Ramos (cell line): Measurements from ENCODE around the gene ARHGDIB.

ENCODE experiments used
- in situ Hi-C: fragments of 300-500 bp; cut with MboI; formaldehyde crosslinking; loops from one replicate; pipeline ENCODE4 v1.14.3; 2022; ENCODE audit warnings: low sequenced_read_pairs; ENCODE audit not compliant: unreplicated experiment

The ARHGDIB gene

DNA sequence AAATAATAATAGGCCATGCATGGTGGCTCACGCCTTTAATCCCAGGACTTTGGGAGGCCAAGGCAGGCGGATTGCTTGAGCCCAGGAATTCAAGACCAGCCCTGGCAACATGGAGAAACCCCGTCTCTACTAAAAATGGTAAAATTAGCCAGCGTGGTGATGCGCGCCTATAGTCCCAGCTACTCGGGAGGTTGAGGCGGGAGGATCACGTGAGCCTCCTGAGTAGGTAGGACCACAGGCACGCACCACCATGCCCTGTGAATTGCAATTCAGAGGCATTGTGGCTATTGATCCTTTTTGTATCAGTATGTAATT lies 2.3 kb downstream of the ARHGDIB start:
- in situ Hi-C loops: loop anchor here (25.0 kb wide), 1 partner anchor 697 kb away; no protein-coding TSS in a partner anchor

DNA sequence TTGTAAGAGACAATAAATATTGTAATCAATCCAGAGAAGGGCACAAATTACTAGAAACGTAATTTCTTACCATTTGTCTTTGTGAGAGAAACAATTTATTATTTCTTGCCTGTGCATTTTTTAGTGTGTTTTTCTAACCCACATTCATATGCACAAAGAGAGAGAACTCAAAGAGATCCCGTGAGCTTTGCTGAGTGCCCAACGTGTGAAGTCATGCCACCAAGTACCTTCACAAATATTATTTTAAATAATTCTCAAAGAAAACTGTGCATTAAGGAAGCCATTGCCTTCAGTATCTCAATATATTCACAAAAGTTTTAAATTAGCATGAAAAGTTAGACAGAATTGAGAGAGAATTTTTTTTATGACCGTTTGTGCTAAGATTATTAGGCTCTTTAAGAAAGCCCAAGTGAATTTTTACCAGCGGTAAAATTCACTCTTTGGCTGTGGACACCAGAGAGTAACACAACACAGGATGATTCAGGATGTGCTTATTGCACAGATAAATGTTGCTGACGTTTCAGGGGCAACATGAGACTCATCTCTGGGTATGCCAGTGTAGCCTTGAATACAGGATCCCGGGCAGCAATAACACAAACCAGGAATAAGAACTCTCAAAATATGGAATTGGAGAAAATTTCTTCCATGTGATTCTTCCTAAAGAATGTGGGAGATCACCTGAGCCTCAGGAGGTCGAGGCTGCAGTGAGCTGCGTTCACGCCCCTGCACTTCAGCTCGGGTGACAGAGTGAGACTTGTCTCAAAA lies 2.9 kb downstream of the ARHGDIB start:
- in situ Hi-C loops: loop anchor here (25.0 kb wide), 1 partner anchor 696 kb away; no protein-coding TSS in a partner anchor

DNA sequence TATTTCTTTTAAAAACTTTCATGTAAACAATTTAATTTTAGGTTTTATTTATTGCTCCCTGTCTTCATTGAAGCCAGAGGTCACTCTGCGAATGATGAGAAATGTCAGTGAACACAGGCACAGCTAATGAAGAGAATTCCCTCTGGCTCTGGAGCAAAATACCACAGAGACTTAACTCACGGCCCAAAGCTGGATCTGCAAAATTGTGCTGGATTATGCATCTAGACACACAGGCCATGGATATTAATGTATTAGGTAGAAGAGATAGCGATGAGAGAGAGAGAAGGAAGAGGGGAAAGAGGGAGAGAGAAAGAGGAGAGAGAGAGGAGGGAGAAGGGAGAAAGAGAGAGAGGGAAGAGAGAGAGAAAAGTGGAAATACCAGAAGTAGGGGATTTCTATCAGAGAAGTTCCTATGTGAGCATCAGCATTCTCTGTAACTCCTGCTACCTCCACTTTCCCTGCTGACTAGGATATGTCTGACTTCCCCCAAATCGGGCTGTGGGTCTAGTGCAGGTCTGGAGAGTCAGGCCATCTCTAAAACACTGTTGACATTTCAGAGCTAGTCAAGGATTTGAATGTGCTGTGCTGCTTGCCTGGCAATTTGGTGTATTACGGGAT lies 3.7 kb downstream of the ARHGDIB start:
- in situ Hi-C loops: loop anchor here (25.0 kb wide), 1 partner anchor 695 kb away; no protein-coding TSS in a partner anchor

DNA sequence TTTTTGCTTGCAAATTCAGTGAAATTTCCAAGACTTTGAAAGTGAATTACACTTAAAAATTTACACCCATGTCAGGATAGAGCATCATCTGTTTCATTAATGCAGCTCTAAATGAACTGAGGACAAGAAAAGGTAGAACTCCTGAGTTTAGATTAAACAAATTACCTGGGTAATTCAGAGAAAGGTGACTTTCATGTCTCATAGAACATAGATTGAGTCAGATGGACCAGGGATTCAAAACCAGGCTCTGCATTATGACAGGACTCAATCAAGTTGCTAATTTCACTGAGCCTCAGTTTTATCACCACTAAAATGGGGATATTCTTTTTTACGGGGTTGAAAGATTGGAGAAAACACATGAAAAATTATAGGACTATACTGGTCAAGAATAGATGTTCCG lies 4.5 kb downstream of the ARHGDIB start:
- in situ Hi-C loops: loop anchor here (25.0 kb wide), 1 partner anchor 695 kb away; no protein-coding TSS in a partner anchor

DNA sequence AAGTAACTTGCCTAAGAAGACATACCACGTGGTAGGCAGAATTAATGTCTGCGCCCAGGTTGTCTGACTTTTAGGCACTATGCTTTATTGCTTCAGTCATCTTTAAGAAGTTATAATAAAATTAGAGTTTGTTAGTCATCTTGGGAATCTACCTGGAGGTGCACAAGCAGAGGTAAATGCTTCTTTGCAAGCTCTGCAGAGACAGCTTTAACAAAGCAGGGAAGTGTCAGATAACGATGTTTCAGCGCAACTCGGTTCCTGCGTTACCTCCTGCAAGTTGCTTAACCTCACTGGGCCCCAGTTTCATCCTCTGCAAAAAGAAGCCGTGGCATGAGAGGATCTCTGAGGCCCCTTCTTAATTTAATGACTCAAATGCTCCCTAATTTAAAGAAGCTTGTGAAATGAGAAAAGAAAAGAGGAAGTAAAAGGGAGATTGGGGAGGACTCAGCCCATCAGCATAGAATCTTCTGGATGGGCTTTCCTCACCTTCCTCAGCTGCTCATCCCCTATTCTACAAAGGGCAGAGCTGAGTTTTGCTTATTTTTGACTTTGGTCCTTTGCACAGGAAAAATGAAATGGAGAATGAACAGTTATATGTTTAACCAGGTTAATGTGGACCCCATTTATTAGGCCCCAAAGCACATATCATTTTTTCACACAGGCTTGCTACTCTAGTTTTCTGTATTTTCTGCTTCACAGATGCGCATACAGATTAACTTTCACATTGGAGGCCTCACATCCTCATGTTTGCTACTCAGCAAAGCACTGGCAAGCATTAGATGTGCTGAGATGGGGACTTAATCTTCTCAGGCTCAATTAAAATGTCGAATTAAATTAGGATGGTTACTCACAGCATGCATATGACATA lies 5.1 kb downstream of the ARHGDIB start:
- in situ Hi-C loops: loop anchor here (25.0 kb wide), 1 partner anchor 694 kb away; no protein-coding TSS in a partner anchor

DNA sequence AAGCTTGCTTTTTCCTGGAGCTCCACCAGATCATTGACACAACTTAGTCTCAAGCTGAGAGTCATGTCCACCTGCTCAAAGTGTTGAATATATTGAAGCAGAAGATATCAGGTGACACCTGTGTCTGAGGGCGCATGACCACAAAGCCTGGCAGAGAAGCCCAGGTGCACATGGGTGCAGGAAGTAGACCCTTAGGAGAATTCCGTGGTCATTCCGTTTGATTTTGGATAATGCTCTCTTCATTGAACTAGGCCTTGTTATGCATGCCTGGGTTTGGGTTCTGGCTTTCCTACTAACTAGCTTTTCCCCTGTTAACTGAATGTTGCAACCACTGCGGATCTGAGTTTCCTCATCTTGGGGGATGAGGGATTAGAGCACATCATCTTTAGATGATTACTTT lies 7.1 kb downstream of the ARHGDIB start:
- in situ Hi-C loops: loop anchor here (25.0 kb wide), 1 partner anchor 692 kb away; no protein-coding TSS in a partner anchor

DNA sequence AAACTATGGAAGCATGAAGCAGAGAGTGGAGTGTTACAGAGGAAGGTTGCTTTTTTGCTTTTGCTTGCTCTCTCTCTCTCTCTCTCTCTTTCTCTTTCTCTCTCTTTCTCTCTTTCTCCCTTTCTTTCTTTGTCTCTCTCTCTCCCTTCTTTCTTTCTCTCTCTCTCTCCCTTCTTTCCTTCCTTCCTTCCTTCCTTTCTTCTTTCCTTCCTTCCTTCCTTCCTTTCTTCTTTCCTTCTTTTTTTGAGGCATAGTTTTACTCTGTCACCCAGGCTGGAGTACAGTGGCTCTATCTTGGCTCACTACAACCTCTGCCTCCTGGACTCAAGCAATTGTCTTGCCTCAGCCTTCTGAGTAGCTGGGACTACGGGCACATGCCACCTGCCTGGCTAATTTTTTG lies 7.6 kb downstream of the ARHGDIB start:
- in situ Hi-C loops: loop anchor here (25.0 kb wide), 1 partner anchor 691 kb away; no protein-coding TSS in a partner anchor

DNA sequence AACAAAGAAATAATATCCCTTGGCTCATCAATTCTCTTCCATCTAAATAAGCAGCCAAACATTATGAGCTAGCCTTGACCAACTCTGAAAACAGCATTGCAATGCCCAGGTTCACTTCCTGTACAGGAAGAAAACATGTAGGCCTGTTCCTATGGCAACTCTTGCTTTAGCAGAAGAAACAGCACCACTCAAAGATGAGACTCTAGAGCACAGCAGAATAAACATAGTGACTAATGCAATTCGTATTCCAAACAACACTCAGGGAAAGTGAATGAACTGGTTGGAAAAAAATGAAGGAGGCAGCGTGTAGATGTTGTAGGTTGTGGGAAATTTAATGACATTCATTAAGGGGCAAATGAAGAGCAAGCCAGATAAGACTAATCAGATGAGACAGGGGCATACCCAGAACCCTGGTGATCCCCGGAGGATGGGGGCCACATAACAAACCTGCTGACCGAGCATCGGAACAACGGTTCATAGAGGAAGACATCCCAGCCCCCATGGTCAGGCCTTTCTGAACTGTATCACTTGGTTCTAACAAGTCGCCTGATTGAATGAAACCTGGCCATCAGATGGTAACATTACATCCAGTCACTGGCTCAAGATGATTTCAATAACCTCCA lies 9.0 kb downstream of the ARHGDIB start:
- in situ Hi-C loops: loop anchor here (25.0 kb wide), 1 partner anchor 690 kb away; no protein-coding TSS in a partner anchor

DNA sequence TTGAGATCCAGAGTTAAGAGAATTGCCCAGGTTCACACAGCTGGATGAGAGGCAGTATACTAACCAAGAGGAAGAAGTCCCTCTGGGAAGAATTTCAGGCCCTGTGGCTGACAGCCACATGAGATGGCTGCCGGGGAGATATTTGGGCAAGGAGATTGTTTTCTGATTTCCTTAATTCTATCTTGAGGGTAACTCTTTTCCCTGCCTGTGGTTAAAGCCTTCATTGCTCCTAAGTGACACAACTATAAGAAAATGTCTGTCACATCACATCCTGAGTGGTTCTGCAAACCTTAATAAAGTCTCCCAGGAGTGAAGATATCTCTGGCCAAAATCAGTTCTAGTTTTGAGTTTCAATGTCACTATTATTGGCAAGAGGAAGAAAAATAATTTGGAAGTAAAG lies 9.6 kb downstream of the ARHGDIB start:
- in situ Hi-C loops: loop anchor here (25.0 kb wide), 1 partner anchor 690 kb away; no protein-coding TSS in a partner anchor

DNA sequence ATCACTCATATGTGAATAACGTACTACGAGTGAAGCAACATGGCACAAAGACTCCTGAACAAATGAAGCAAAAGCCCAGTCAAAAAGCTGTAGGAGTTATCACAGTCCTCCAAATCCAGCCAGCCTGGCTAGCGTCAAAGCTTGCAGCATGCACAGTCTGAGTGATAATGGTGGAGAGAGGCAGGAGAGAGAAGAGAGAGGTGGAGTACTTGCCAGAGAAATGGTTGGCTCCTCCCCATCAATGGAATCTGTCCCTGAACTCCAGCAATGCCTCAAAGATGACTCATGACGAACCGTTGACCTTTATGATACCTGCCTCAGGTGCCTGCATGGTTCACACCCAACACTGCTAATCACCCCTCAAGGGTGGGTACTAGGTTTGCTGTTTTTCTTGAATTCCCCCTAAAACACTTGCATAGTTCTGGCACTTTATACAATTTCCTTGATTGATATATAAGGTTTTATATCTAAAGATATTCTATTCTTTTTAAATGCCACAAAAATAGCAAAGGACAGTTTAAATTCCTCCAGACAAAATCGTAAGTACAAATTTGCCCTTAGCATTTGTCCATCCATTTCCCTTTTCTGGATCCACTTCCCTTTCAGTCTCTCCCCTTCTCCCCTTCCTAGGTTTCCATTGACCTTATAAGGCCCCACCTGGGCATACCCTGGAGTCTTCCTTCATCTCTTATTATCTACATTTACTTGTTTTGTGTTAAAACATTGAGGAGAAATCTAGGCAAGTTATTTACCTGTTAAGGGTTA lies 10.2 kb downstream of the ARHGDIB start:
- in situ Hi-C loops: loop anchor here (25.0 kb wide), 1 partner anchor 689 kb away; no protein-coding TSS in a partner anchor

DNA sequence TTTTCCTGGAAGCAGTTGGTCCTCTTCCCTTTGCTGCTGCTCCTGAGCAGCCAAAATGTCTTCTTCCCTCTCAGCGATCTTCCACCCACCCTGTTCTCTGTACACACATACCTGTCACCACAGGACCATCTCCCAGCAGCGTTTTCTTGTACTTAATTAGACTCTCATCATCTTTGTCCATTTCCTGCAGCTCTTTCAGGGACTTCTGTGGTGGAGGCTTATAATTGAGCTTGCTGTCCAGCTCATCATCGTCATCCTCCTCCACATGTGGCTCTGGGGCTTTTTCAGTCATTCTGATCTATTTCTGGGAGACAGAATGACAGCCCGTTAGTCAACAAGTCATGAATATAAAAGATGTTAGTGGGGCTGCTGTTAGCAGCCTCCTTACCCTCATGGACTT lies 11.0 kb downstream of the ARHGDIB start:
- in situ Hi-C loops: loop anchor here (25.0 kb wide), 1 partner anchor 688 kb away; no protein-coding TSS in a partner anchor

DNA sequence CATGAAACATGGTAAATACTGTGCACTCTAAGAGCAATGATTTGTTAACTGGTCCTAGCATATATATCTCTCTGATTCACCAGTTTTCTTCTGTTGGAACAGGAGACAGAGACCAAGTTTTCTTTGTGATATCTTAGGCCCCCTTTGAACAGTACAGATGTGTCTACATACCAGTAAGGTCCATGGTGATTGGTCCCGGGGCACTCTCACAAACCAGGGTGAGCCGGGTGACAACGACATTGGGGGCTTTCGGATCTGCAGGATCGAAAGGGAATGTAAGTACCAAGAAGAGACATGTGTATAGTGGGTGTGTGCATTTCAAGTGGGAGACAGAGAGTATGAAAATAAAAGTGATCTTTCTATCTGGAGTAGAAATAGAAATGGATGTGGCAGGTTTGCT lies 11.8 kb downstream of the ARHGDIB start:
- in situ Hi-C loops: loop anchor here (25.0 kb wide), 1 partner anchor 687 kb away; no protein-coding TSS in a partner anchor

DNA sequence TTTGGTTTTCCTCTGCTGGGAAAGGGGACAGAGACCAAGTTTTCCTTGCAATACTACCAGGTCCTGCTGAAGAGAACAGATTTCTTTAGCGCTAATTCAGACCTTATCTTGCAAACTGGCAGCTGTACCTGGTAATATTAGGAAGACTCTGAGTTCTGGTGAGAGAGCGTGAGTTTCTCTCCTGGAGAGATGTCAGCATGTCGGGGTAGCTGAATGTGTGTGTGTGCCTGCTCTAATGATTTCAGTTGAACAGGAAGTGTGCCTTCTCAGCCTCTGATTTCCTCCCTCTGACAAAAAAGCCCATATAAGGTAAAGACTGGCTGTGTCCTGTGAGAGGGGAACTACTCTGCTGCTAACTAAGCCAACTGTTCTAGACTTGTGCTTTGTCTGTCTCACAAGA lies 12.7 kb downstream of the ARHGDIB start:
- in situ Hi-C loops: no loop called here

DNA sequence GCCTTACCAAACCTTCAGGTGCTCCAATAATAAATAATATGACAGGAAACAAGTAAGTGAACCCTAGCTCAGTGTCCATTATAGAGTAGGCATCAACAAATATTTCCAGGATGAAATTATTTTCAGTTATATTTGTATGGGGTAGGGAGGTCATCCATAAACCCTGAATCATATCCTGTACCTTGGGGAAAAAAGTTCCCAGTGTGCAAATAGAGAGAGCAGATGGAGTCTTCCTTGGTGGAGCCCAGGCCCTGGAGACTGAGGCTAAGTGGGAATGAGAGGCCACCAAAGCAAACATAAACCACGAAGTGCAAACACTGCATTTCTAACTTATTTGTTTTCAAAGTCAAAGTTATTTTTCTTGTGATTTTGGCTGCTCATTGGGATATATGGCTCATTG lies 14.5 kb downstream of the ARHGDIB start:
- in situ Hi-C loops: no loop called here

DNA sequence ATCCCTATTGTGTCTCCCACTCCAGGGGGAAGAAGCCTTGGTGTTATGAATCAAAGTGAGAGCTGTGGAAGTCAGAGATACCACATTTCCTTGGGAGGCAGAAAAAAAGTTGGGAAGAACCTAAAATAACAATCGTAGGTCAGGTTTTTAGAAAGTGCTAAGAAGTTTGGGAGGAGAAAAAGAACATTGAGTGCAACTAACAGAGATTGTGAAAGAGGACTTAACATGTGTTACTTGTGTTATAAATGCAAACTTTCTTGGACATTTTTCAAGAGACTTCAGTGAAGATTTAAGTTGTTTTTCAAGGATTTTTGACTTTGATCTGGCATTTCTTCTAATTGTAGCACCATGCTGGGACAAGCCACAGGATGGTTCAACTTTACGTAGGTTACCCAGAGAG lies 15.2 kb downstream of the ARHGDIB start:
- in situ Hi-C loops: no loop called here

DNA sequence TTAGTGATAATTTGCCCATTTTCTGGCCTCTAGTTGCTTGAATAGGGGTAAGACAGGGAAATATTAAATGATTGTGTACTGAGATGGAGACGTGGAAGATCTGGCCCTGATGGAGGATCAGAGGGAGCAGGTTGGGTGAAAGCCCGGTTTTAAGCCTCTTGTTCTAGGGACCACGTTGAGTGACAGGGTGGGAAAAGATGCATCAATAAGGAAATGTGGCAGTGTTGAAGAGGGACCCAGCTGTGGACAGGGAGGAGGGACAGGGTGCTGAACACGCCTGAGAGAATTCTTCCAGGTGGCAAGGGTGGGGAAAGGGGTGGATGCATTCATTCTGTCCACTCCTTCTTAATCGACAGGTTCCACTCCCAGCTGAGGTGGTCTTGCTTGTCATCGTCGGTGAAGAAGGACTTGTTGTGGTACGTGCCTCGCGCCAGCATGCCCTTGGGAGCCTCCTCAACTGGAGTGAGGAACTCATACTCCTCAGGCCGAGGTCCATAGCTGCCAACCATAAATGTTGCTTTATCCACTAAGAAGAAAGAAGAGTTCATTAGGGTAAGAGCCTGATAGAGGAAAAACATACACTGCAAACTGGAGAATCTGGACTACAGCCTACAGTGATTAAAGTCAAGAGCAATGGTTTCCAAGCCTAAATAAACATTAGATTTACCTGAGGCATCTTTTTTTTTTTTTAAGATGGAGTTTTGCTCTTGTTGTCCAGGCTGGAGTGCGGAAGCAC lies 19.0 kb downstream of the ARHGDIB start:
- in situ Hi-C loops: no loop called here

DNA sequence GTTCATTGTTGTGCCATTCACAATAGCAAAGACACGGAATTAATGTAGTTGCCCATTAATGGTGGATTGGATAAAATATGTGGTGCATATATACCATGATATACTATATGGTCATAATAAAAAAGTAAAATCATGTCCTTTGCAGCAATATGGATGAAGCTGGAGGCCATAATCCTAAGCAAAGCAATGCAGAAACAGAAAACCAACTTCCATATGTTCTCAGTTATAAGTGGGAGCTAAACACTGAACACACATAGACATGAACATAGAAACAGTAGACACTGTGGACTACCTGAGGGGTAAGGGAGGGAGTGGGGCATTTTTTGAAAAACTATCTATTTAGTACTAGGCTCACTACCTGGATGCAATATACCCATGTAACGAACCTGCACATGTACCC lies 20.0 kb downstream of the ARHGDIB start:
- in situ Hi-C loops: no loop called here

DNA sequence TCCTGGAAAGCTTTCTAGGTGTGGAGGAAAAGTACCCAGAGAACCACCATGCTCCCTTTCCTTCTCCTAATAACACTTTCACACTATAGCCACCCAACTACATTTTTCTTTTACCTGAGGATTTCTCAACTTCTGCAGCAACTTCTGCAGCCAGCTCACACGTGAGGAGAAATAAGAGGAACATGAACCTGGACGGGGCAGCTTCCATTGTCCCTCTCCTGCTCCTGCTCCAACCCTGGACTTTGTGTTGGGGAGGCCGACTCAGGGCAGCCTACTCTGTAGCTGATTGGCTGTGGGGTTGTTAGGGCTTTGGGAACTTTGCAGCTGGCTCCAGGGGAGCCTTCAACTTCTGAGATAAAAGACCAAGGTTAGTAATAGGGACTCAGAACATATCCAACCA lies 23.1 kb downstream of the ARHGDIB start, which contains the start of gene ERP27:
Gene ERP27 (minus strand): TSS at position 237 of the 400 bp plus-strand sequence. CDS start 29 bp downstream, at position 208.
- in situ Hi-C loops: no loop called here
